CD14-positive monocyte (primary cell): ENCODE data around the gene DMRT2. TPM values are rescaled to one million over a fixed set of nuclear protein-coding genes. Genes with fewer than 3 reads are reported as not detected.

ENCODE experiments used
- DNase-seq, 3 donors: peaks; one replicate each; pipeline ENCODE4 v3.0.0-alpha.2; 2011 to 2022
- H2AFZ ChIP-seq: 2 replicates; pipeline ENCODE4 v1.6.0; 2012; ENCODE audit warnings: mild to moderate bottlenecking, low read depth, low read length, inconsistent platforms; ENCODE audit not compliant: insufficient read depth, poor library complexity, severe bottlenecking
- H3K27ac ChIP-seq, 2 donors: 1 replicate in 1 of 2; 2 replicates in 1 of 2; pipeline ENCODE4 v1.5.1; 2012 to 2013; ENCODE audit warnings: low read length in 2 of 2, control low read depth in 1 of 2, inconsistent platforms in 1 of 2, low read depth in 1 of 2, mild to moderate bottlenecking in 1 of 2
- H3K27me3 ChIP-seq, 2 donors: one replicate each; pipeline versions ENCODE4 v1.6.0 to v1.6.1; 2011 to 2013; ENCODE audit warnings: low read length in 2 of 2; ENCODE audit not compliant: control insufficient read depth in 2 of 2, insufficient read depth in 2 of 2
- H3K36me3 ChIP-seq, 2 donors: replicated peaks in 1 of 2; 1 replicate in 1 of 2; 2 replicates in 1 of 2; pipeline versions ENCODE4 v1.5.1 to v1.6.1; 2012 to 2013; ENCODE audit warnings: low read length in 2 of 2, control low read depth in 1 of 2, inconsistent platforms in 1 of 2, mild to moderate bottlenecking in 1 of 2; ENCODE audit not compliant: insufficient read depth in 2 of 2, control insufficient read depth in 1 of 2
- H3K4me1 ChIP-seq, 2 donors: 1 replicate in 1 of 2; 2 replicates in 1 of 2; pipeline versions ENCODE4 v1.5.1 to v1.6.1; 2012 to 2013; ENCODE audit warnings: low read length in 2 of 2, control low read depth in 1 of 2, inconsistent platforms in 1 of 2, mild to moderate bottlenecking in 1 of 2, moderate library complexity in 1 of 2; ENCODE audit not compliant: insufficient read depth in 2 of 2, control insufficient read depth in 1 of 2
- H3K4me2 ChIP-seq: replicated peaks from 2 replicates; pipeline ENCODE3; 2012; ENCODE audit warnings: low read length, moderate library complexity, mild to moderate bottlenecking; ENCODE audit not compliant: poor library complexity, severe bottlenecking; ENCODE audit errors: extremely low read depth
- H3K4me3 ChIP-seq, 3 experiments: fragments of 200-600 bp in 1 of 3; sonication (generic) in 1 of 3; replicated peaks in 1 of 3; 1 replicate in 2 of 3; 2 replicates in 1 of 3; pipeline ENCODE4 v1.5.1; 2011 to 2013; ENCODE audit warnings: low read length in 3 of 3, mild to moderate bottlenecking in 3 of 3, control low read depth in 2 of 3, low read depth in 2 of 3, inconsistent platforms in 1 of 3, moderate library complexity in 1 of 3
- H3K79me2 ChIP-seq: 2 replicates; pipeline ENCODE4 v1.6.0; 2012; ENCODE audit warnings: mild to moderate bottlenecking, control low read depth, inconsistent platforms, low read length, moderate library complexity; ENCODE audit not compliant: insufficient read depth
- H3K9ac ChIP-seq: 2 replicates; pipeline ENCODE4 v1.6.0; 2017; ENCODE audit warnings: low read length, mild to moderate bottlenecking; ENCODE audit not compliant: insufficient read depth, poor library complexity, severe bottlenecking
- H3K9me3 ChIP-seq, 2 donors: replicated peaks in 1 of 2; 1 replicate in 1 of 2; 2 replicates in 1 of 2; pipeline versions ENCODE4 v1.5.1 to v1.6.1; 2012 to 2013; ENCODE audit warnings: low read length in 2 of 2, control low read depth in 1 of 2; ENCODE audit not compliant: control insufficient read depth in 1 of 2, insufficient read depth in 1 of 2
- H4K20me1 ChIP-seq: 2 replicates; pipeline ENCODE4 v1.6.0; 2012; ENCODE audit warnings: mild to moderate bottlenecking, low read length, control low read depth, moderate library complexity; ENCODE audit not compliant: insufficient read depth
- H3K27ac Mint-ChIP-seq, 7 donors: one replicate each; pipeline ENCODE4 v1.8.0; 2020; ENCODE audit warnings: mild to moderate bottlenecking in 7 of 7, mixed read lengths in 7 of 7, moderate library complexity in 6 of 7, inconsistent platforms in 2 of 7
- H3K27me3 Mint-ChIP-seq, 3 donors: one replicate each; pipeline ENCODE4 v1.8.0; 2021 to 2022; ENCODE audit warnings: low read depth in 3 of 3, mild to moderate bottlenecking in 3 of 3, mixed read lengths in 3 of 3, moderate library complexity in 3 of 3, inconsistent platforms in 1 of 3
- H3K36me3 Mint-ChIP-seq, 2 donors: one replicate each; pipeline ENCODE4 v1.8.0; 2020; ENCODE audit warnings: mixed read lengths in 2 of 2, inconsistent platforms in 1 of 2, mild to moderate bottlenecking in 1 of 2
- H3K4me1 Mint-ChIP-seq: one replicate; pipeline ENCODE4 v1.8.0; 2020; ENCODE audit warnings: mild to moderate bottlenecking, mixed read lengths
- H3K4me3 Mint-ChIP-seq, 2 donors: one replicate each; pipeline ENCODE4 v1.8.0; 2020; ENCODE audit warnings: mild to moderate bottlenecking in 2 of 2, mixed read lengths in 2 of 2, moderate library complexity in 1 of 2
- H3K9me3 Mint-ChIP-seq, 7 donors: one replicate each; pipeline ENCODE4 v1.8.0; 2020 to 2022; ENCODE audit warnings: mixed read lengths in 7 of 7, mild to moderate bottlenecking in 6 of 7, moderate library complexity in 6 of 7, inconsistent platforms in 2 of 7
- CTCF ChIP-seq: fragments of 200-600 bp; IDR thresholded peaks from one replicate; pipeline ENCODE4 v1.8.0; 2022; ENCODE audit warnings: antibody characterized with exemption, mild to moderate bottlenecking
- WGBS: methylation state at CpG from one replicate; pipeline ENCODE4 v1.1.5; 2013; ENCODE audit warnings: missing lambda C conversion rate; ENCODE audit not compliant: insufficient coverage; 5-methylcytosine and 5-hydroxymethylcytosine counted together
- intact Hi-C, 2 donors: fragments of 100-400 bp; cut with micrococcal nuclease; formaldehyde crosslinking; loops; one replicate each; pipeline versions ENCODE4 v1.15.0 to v1.15.1; 2023
- polyA plus RNA-seq, 3 donors: library from polyadenylated mRNA; depleted of rRNA in 1 of 3; unstranded in 2 of 3; stranded (reverse) in 1 of 3; fragments of 300-500 nt in 2 of 3; fragments of >200 nt in 1 of 3; fragmentation: Illumina TruSeq in 2 of 3; gene quantifications; 1 replicate in 2 of 3; 2 replicates in 1 of 3; pipeline ENCODE4 v1.2.3, GENCODE V29; 2012 to 2021

The DMRT2 gene
- polyA plus RNA-seq, 3 donors = not detected

GRCh38 chr9:1100945-1101344 lies 50.8 kb downstream of the DMRT2 start:
- Histone ChIP-seq H3K4me3 (no peak overlapping the region), H3K9ac (no peak overlapping the region), H3K27me3 (peaks cover 3 to 6% of the 10 kb centered on the region in 2 donors), H3K4me1 (no peaks in the 10 kb centered on the region), H3K79me2 (no peaks in the 10 kb centered on the region), H2AFZ (no peak overlapping the region), H4K20me1 (no peaks in the 10 kb centered on the region), H3K36me3 (no peaks in the 10 kb centered on the region), H3K4me2 (no peak overlapping the region), H3K9me3 (no peaks in the 10 kb centered on the region), H3K27ac (no peak overlapping the region)
- Mint-ChIP-seq H3K9me3 (peaks cover 2 to 11% (median 7%) of the 10 kb centered on the region in 7 donors), H3K27ac (no peak overlapping the region), H3K36me3 (no peaks in the 10 kb centered on the region), H3K4me3 (no peak overlapping the region), H3K27me3 (peaks cover 9 to 25% (median 14%) of the 10 kb centered on the region in 3 donors), H3K4me1 (no peaks in the 10 kb centered on the region)
- TF ChIP-seq CTCF = no peak
- DNase-seq = no peak
- WGBS = 8% methylated on average over 7 of the region's 10 CpGs
- intact Hi-C loops = no loop called here

- Mint-ChIP-seq H3K4me1 (no peaks in the 10 kb centered on the region), H3K27ac (no peak overlapping the region), H3K9me3 (peaks cover 2 to 20% (median 7%) of the 10 kb centered on the region in 7 donors), H3K36me3 (no peaks in the 10 kb centered on the region), H3K27me3 (peaks cover 9 to 21% (median 13%) of the 10 kb centered on the region in 3 donors), H3K4me3 (no peak overlapping the region)
- peaks cover 3 to 6% of the 10 kb centered on the region in 2 donors for H3K27me3 ChIP-seq
- H4K20me1 ChIP-seq = no peaks in the 10 kb centered on the region
- no peak overlapping the region for H3K4me2 ChIP-seq
- no peaks in the 10 kb centered on the region for H3K9me3 ChIP-seq
- H3K9ac ChIP-seq = no peak overlapping the region
- 37% methylated on average over 2 of the region's 7 CpGs for WGBS
- H3K4me3 ChIP-seq = no peak overlapping the region
- H2AFZ ChIP-seq = no peak overlapping the region
- no peaks in the 10 kb centered on the region for H3K4me1 ChIP-seq
- intact Hi-C loops = no loop called here
- H3K79me2 ChIP-seq = no peaks in the 10 kb centered on the region
- no peak overlapping the region for H3K27ac ChIP-seq
- H3K36me3 ChIP-seq = no peaks in the 10 kb centered on the region
- TF ChIP-seq CTCF = no peak
- no peak for DNase-seq
These were observed 51.9 kb downstream of the DMRT2 start for GRCh38 chr9:1101846-1102641.
